Kidney epithelial cell (primary cell): Measurements from ENCODE around the gene SAAL1. TPM values are rescaled to one million over a fixed set of nuclear protein-coding genes. Genes with fewer than 3 reads are reported as not detected.

Experiments used
- DNase-seq: peaks from one replicate; pipeline ENCODE4 v3.0.0-alpha.2; 2010; ENCODE audit warnings: low read depth
- H3K27me3 ChIP-seq: 2 replicates; pipeline ENCODE4 v1.6.0; 2011; ENCODE audit warnings: low read length; ENCODE audit not compliant: control insufficient read depth, insufficient read depth
- H3K36me3 ChIP-seq: 2 replicates; pipeline ENCODE4 v1.5.1; 2011; ENCODE audit warnings: low read length; ENCODE audit not compliant: control insufficient read depth, insufficient read depth
- H3K4me3 ChIP-seq: 2 replicates; pipeline ENCODE4 v1.5.1; 2011; ENCODE audit warnings: low read depth, mild to moderate bottlenecking, control low read depth, low read length
- CTCF ChIP-seq: IDR thresholded peaks from 2 replicates; pipeline ENCODE4 v1.5.1; 2011; ENCODE audit warnings: mild to moderate bottlenecking, moderate library complexity, low read length, control low read depth, inconsistent platforms; ENCODE audit not compliant: insufficient read depth, poor library complexity, severe bottlenecking
- total RNA-seq: library from RNA; depleted of rRNA; stranded (reverse); fragments of >200 nt; gene quantifications from 2 replicates; pipeline ENCODE4 v1.2.3, GENCODE V29; 2015

The SAAL1 gene
- total RNA-seq, 1 donor from 2014 or later, result 17.7 TPM

DNA sequence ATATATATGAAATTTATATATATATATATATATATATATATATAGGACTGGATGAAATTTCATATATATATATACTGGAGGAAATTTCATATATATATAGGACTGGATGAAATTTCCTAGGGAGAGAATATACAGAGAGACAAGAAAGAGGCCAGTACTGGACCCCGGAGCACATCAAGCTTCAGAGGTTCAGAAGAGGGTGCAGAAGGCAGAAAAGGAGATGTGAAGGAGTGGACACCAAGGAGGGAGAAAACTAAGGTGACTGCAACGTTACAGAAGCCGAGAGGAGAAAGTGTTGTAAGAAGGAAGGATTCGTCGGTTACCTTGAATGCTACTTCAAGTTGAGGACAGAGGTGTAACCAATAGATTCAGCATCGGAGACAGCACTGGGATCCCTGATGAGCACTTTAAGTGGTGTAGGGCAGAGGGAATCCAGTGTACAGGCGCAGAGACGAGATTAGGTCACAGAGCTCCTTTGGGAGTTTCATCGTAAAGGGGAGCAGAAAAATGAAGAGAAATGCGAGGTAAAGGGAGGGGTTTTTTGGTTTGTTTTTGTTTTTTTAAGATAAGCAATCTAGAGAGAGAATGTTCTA is 51.3 kb downstream of the SAAL1 start:
- no peaks in the 10 kb centered on the region for H3K36me3 ChIP-seq
- TF ChIP-seq CTCF, result no peak
- DNase-seq, result no peak
- H3K4me3 ChIP-seq, result no peak overlapping the region
- no peaks in the 10 kb centered on the region for H3K27me3 ChIP-seq

GRCh38 chr11:18050848-18051247 is 55.0 kb downstream of the SAAL1 start:
- no peaks in the 10 kb centered on the region for H3K36me3 ChIP-seq
- peaks cover 4% of the 10 kb centered on the region for H3K27me3 ChIP-seq
- TF ChIP-seq CTCF, result no peak
- no peak overlapping the region for H3K4me3 ChIP-seq
- no peak for DNase-seq

GRCh38 chr11:18046116-18046777 is 59.6 kb downstream of the SAAL1 start, which contains the start of gene TPH1:
Gene TPH1, minus strand, starts transcription at chr11:18046269. Its CDS starts 5,507 bp downstream, at chr11:18040762.
- TF ChIP-seq CTCF, result no peak
- Histone ChIP-seq H3K36me3 (no peaks in the 10 kb centered on the region), H3K4me3 (no peak within 1 kb of the TSS), H3K27me3 (peaks cover 7% of the 10 kb centered on the region)
- DNase-seq, result peak; percentile 25

GRCh38 chr11:18036456-18036855 is 69.4 kb downstream of the SAAL1 start:
- DNase-seq, result no peak
- H3K36me3 ChIP-seq, result no peaks in the 10 kb centered on the region
- H3K4me3 ChIP-seq, result no peak overlapping the region
- no peaks in the 10 kb centered on the region for H3K27me3 ChIP-seq
- no peak for TF ChIP-seq CTCF

Other genes starting within 250 kb of the SAAL1 start
- 20.5 and 27.0 TPM in 2 replicates for gene SERGEF, start 93.0 kb downstream of the SAAL1 start, total RNA-seq
- gene TPH1, start 59.8 kb downstream of the SAAL1 start, total RNA-seq, result 0.07 and 0.38 TPM in 2 replicates
- gene MRGPRX3, start 26.5 kb upstream of the SAAL1 start, total RNA-seq, result not detected in 2 replicates
- not detected in 2 replicates for gene MRGPRX4, start 66.8 kb upstream of the SAAL1 start, total RNA-seq
- gene SAA4, start 130.7 kb upstream of the SAAL1 start, total RNA-seq, result 1.3 TPM in 1 of 2 replicates, not detected in the other
- gene SAA2, start 142.6 kb upstream of the SAAL1 start, total RNA-seq, result 2.2 and 8.0 TPM in 2 replicates
- gene SAA1, start 160.2 kb upstream of the SAAL1 start, total RNA-seq, result 2.8 and 5.8 TPM in 2 replicates
- 15.1 and 15.7 TPM in 2 replicates for gene HPS5, start 216.1 kb upstream of the SAAL1 start, total RNA-seq
- 57.2 and 58.5 TPM in 2 replicates for gene GTF2H1, start 216.5 kb upstream of the SAAL1 start, total RNA-seq